ENCODE data around the gene BUD13. TPM values are rescaled to one million over a fixed set of nuclear protein-coding genes. Genes with fewer than 3 reads are reported as not detected.

Gene BUD13
- total and polyA plus RNA-seq, 2 of the 13 experiments (the other 11 are each of a cell fraction or from before 2014, with no cell fraction given): 13.3 to 25.9 TPM

- TF ChIP-seq RFX1 (IDR thresholded peaks at IDR 0.05): peak; percentile 56; the same call in 1 of the 2 replicates
- TF ChIP-seq, protein P1, sequence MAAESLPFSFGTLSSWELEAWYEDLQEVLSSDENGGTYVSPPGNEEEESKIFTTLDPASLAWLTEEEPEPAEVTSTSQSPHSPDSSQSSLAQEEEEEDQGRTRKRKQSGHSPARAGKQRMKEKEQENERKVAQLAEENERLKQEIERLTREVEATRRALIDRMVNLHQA (CRISPR knock-in tag; IDR thresholded peaks at IDR 0.05): no peak
- TF ChIP-seq ZNF124 (CRISPR knock-in tag; IDR thresholded peaks at IDR 0.05): no peak
- peak; percentile 70; the same call in 1 of the 2 replicates for TF ChIP-seq BATF2 (CRISPR knock-in tag; IDR thresholded peaks at IDR 0.05)
- peak; percentile 94 for TF ChIP-seq SALL2 (CRISPR knock-in tag; IDR thresholded peaks at IDR 0.05)
- no peak; the same call in 1 of the 2 replicates for TF ChIP-seq ZBTB10 (CRISPR knock-in tag; IDR thresholded peaks at IDR 0.05; ENCODE audit: borderline replicate concordance)
- TF ChIP-seq, protein P2, sequence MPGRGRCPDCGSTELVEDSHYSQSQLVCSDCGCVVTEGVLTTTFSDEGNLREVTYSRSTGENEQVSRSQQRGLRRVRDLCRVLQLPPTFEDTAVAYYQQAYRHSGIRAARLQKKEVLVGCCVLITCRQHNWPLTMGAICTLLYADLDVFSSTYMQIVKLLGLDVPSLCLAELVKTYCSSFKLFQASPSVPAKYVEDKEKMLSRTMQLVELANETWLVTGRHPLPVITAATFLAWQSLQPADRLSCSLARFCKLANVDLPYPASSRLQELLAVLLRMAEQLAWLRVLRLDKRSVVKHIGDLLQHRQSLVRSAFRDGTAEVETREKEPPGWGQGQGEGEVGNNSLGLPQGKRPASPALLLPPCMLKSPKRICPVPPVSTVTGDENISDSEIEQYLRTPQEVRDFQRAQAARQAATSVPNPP (CRISPR knock-in tag; IDR thresholded peaks at IDR 0.05): no peak; the same call in 1 of the 2 replicates
- peak; percentile 72 for TF ChIP-seq MEIS2 (CRISPR knock-in tag; IDR thresholded peaks at IDR 0.05)
- no peak for TF ChIP-seq MEF2D (CRISPR knock-in tag; IDR thresholded peaks at IDR 0.05)
- TF ChIP-seq NFIC (IDR thresholded peaks at IDR 0.05; ENCODE audit: low read length): no peak
- TF ChIP-seq ZNF333 (CRISPR knock-in tag; IDR thresholded peaks at IDR 0.05; ENCODE audit: borderline replicate concordance): no peak; the same call in 1 of the 2 replicates
- TF ChIP-seq, protein P3, sequence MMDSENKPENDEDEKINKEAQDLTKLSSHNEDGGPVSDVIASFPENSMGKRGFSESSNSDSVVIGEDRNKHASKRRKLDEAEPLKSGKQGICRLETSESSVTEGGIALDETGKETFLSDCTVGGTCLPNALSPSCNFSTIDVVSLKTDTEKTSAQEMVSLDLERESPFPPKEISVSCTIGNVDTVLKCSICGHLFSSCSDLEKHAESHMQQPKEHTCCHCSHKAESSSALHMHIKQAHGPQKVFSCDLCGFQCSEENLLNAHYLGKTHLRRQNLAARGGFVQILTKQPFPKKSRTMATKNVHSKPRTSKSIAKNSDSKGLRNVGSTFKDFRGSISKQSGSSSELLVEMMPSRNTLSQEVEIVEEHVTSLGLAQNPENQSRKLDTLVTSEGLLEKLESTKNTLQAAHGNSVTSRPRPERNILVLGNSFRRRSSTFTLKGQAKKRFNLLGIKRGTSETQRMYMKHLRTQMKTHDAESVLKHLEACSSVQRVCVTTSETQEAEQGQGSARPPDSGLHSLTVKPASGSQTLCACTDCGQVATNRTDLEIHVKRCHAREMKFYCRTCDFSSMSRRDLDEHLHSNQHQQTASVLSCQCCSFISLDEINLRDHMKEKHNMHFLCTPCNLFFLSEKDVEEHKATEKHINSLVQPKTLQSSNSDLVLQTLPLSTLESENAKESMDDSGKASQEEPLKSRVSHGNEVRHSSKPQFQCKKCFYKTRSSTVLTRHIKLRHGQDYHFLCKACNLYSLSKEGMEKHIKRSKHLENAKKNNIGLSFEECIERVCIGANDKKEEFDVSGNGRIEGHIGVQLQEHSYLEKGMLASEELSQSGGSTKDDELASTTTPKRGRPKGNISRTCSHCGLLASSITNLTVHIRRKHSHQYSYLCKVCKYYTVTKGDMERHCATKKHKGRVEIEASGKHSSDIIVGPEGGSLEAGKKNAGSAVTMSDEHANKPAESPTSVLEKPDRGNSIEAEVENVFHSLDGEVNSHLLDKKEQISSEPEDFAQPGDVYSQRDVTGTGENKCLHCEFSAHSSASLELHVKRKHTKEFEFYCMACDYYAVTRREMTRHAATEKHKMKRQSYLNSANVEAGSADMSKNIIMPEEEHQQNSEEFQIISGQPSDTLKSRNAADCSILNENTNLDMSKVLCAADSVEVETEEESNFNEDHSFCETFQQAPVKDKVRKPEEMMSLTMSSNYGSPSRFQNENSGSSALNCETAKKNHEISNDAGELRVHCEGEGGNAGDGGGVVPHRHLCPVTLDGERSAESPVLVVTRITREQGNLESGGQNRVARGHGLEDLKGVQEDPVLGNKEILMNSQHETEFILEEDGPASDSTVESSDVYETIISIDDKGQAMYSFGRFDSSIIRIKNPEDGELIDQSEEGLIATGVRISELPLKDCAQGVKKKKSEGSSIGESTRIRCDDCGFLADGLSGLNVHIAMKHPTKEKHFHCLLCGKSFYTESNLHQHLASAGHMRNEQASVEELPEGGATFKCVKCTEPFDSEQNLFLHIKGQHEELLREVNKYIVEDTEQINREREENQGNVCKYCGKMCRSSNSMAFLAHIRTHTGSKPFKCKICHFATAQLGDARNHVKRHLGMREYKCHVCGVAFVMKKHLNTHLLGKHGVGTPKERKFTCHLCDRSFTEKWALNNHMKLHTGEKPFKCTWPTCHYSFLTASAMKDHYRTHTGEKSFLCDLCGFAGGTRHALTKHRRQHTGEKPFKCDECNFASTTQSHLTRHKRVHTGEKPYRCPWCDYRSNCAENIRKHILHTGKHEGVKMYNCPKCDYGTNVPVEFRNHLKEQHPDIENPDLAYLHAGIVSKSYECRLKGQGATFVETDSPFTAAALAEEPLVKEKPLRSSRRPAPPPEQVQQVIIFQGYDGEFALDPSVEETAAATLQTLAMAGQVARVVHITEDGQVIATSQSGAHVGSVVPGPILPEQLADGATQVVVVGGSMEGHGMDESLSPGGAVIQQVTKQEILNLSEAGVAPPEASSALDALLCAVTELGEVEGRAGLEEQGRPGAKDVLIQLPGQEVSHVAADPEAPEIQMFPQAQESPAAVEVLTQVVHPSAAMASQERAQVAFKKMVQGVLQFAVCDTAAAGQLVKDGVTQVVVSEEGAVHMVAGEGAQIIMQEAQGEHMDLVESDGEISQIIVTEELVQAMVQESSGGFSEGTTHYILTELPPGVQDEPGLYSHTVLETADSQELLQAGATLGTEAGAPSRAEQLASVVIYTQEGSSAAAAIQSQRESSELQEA (CRISPR knock-in tag; IDR thresholded peaks at IDR 0.05; ENCODE audit: not compliant biosample characterization): no peak
- peak; percentile 79; the same call in 1 of the 2 replicates for TF ChIP-seq SMAD9 (CRISPR knock-in tag; IDR thresholded peaks at IDR 0.05)
- no peak for TF ChIP-seq PRPF4 (IDR thresholded peaks at IDR 0.05; ENCODE audit: low read depth, low read length, poor library complexity, severe bottlenecking)
- TF ChIP-seq ATF1 (CRISPR knock-in tag; IDR thresholded peaks at IDR 0.05): no peak
- peak; percentile 67; the same call in 1 of the 2 replicates for TF ChIP-seq ZSCAN29 (CRISPR knock-in tag; conservative IDR thresholded peaks at IDR 0.05)
These were observed at the start of gene BUD13 (continued) for GRCh38 chr11:116772443-116773202.

Data from HepG2 (cell line).